OCI-LY7 (cell line): Measurements from ENCODE around the gene MAOA. TPM values are rescaled to one million over a fixed set of nuclear protein-coding genes. Genes with fewer than 3 reads are reported as not detected.

Source experiments
- BruUV-seq: library from RNA; stranded (reverse); fragments of 400-500 nt; replicated peaks from 2 replicates; lab custom pipeline; 2021; lab: Mats Ljungman, UMichigan
- CTCF ChIA-PET: fragments of 300-600 bp; sonication (Branson Sonifier 250); formaldehyde crosslinking; loops from one replicate; lab custom pipeline; 2022; ENCODE audit warnings: antibody characterized with exemption; ENCODE audit not compliant: unreplicated experiment; lab: Charles Lee
- POLR2A ChIA-PET: fragments of 300-600 bp; sonication (Branson Sonifier 250); formaldehyde crosslinking; loops from one replicate; lab custom pipeline; 2022; ENCODE audit warnings: antibody characterized with exemption; lab: Charles Lee
- DNase-seq: peaks from one replicate; pipeline ENCODE4 v3.0.0-alpha.2; 2015; ENCODE audit warnings: low spot score
- H2AFZ ChIP-seq: fragments of 200-600 bp; sonication (generic), shearing (Covaris generic); 2 replicates; pipeline ENCODE4 v1.6.1; 2014; ENCODE audit warnings: mild to moderate bottlenecking, antibody characterized with exemption, low read length, moderate library complexity
- H3K27ac ChIP-seq: fragments of 200-600 bp; sonication (generic); 2 replicates; pipeline ENCODE4 v1.5.1; 2014; ENCODE audit warnings: mixed run types, low read depth, mild to moderate bottlenecking, moderate library complexity, low read length, inconsistent platforms; ENCODE audit not compliant: poor library complexity, severe bottlenecking
- H3K36me3 ChIP-seq: fragments of 200-600 bp; sonication (generic); 2 replicates; pipeline ENCODE4 v1.6.1; 2014; ENCODE audit warnings: mild to moderate bottlenecking, antibody characterized with exemption, low read length, moderate library complexity, mixed read lengths; ENCODE audit not compliant: insufficient read depth
- H3K4me1 ChIP-seq: fragments of 200-600 bp; sonication (generic); 2 replicates; pipeline ENCODE4 v1.5.1; 2014; ENCODE audit warnings: mild to moderate bottlenecking, low read length; ENCODE audit not compliant: insufficient read depth, poor library complexity, severe bottlenecking
- H3K4me2 ChIP-seq: fragments of 200-600 bp; sonication (generic); 2 replicates; pipeline ENCODE4 v1.6.1; 2014; ENCODE audit warnings: mild to moderate bottlenecking, low read length
- H3K4me3 ChIP-seq: fragments of 200-600 bp; sonication (generic); 2 replicates; pipeline ENCODE4 v1.5.1; 2014; ENCODE audit warnings: mild to moderate bottlenecking, low read depth, low read length; ENCODE audit not compliant: poor library complexity, severe bottlenecking
- H3K79me2 ChIP-seq: fragments of 200-600 bp; sonication (generic); 2 replicates; pipeline ENCODE4 v1.6.1; 2016; ENCODE audit warnings: low read depth, mild to moderate bottlenecking, low read length, moderate library complexity, mixed read lengths; ENCODE audit not compliant: insufficient read depth
- H3K9me2 ChIP-seq: fragments of 200-600 bp; sonication (generic); 2 replicates; pipeline ENCODE4 v1.6.1; 2016; ENCODE audit warnings: mild to moderate bottlenecking, low read length, mixed read lengths; ENCODE audit not compliant: insufficient read depth
- H3K9me3 ChIP-seq: fragments of 200-600 bp; sonication (generic); 2 replicates; pipeline ENCODE4 v1.6.1; 2014; ENCODE audit warnings: mild to moderate bottlenecking, mixed run types, low read length, mixed read lengths
- H4K20me1 ChIP-seq: fragments of 200-600 bp; sonication (generic); 2 replicates; pipeline ENCODE4 v1.6.1; 2014; ENCODE audit warnings: mild to moderate bottlenecking, antibody characterized with exemption, low read length, moderate library complexity, mixed read lengths; ENCODE audit not compliant: insufficient read depth
- EZH2phosphoT487 ChIP-seq: fragments of 200-600 bp; sonication (generic); IDR thresholded peaks from 2 replicates; pipeline ENCODE4 v1.6.1; 2018; ENCODE audit warnings: low read depth, borderline replicate concordance, mild to moderate bottlenecking, mixed run types, antibody characterized with exemption, low read length, moderate library complexity, mixed read lengths
- intact Hi-C: fragments of 100-400 bp; cut with micrococcal nuclease; formaldehyde crosslinking; loops from one replicate; pipeline ENCODE4 v1.10.0; 2022; ENCODE audit not compliant: unreplicated experiment
- total RNA-seq, 2 experiments: library from RNA; depleted of rRNA in 1 of 2; stranded (reverse); fragments of >200 nt in 1 of 2; shearing (Covaris generic) in 1 of 2; gene quantifications; 2 replicates each; pipeline ENCODE4 v1.2.3, GENCODE V29; 2014 to 2022
- TF ChIP-seq, protein P1 (sequence below): fragments of 200-600 bp; sonication (generic); conservative IDR thresholded peaks from 2 replicates; pipeline ENCODE4 v1.5.1; 2014; ENCODE audit warnings: mild to moderate bottlenecking, antibody characterized with exemption, low read length, moderate library complexity, mixed read lengths

MAOA gene
- total RNA-seq, 2 experiments from 2014 or later: not detected

DNA sequence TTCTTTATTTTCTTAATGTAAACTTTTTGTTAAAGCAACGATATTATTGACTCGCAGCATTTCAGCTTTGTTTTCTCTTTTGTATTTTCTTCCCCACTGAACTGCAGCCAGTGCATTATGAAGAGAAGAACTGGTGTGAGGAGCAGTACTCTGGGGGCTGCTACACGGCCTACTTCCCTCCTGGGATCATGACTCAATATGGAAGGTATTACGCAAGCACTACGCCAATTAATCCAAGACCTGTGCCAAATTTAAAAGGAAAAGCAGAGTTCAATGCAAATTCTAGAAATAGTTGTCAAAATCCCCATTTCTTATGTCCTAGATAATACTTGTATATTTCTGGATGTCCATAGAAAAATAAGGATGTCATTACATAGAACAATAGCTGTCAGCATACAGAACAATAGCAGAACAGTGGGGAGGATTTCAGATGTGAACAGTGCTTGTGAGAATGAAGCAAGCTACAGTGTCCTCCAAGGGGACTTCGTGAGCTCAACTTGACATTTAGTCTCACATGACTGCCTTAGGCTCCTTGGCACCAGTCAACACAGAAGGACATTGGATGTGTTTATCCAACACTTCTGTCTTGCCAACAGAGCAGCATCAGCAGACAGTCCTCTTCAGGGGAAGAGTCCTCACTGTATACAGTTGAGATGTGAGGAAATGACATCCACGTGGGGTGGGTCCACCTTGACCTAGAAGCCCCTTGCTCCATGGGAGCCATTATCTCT lies 85.9 kb downstream of the MAOA start:
- Histone ChIP-seq H3K4me3 (no peak overlapping the region), H2AFZ (no peak overlapping the region), H4K20me1 (no peaks in the 10 kb centered on the region), H3K9me3 (no peaks in the 10 kb centered on the region), H3K27ac (no peak overlapping the region), H3K4me2 (no peak overlapping the region), H3K4me1 (no peaks in the 10 kb centered on the region), H3K36me3 (no peaks in the 10 kb centered on the region), H3K9me2 (no peaks in the 10 kb centered on the region), H3K79me2 (no peaks in the 10 kb centered on the region)
- ChIA-PET CTCF (no interaction called here), POLR2A (interaction anchor here (0.5 kb wide), 1 partner anchor 16 kb away, joined by 4 read pairs; no protein-coding TSS in a partner anchor)
- DNase-seq: no peak
- intact Hi-C loops: no loop called here
- no peak for TF ChIP-seq EZH2phosphoT487
- TF ChIP-seq, protein P1, sequence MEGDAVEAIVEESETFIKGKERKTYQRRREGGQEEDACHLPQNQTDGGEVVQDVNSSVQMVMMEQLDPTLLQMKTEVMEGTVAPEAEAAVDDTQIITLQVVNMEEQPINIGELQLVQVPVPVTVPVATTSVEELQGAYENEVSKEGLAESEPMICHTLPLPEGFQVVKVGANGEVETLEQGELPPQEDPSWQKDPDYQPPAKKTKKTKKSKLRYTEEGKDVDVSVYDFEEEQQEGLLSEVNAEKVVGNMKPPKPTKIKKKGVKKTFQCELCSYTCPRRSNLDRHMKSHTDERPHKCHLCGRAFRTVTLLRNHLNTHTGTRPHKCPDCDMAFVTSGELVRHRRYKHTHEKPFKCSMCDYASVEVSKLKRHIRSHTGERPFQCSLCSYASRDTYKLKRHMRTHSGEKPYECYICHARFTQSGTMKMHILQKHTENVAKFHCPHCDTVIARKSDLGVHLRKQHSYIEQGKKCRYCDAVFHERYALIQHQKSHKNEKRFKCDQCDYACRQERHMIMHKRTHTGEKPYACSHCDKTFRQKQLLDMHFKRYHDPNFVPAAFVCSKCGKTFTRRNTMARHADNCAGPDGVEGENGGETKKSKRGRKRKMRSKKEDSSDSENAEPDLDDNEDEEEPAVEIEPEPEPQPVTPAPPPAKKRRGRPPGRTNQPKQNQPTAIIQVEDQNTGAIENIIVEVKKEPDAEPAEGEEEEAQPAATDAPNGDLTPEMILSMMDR: no peak
- BruUV-seq: no TSS peak

DNA sequence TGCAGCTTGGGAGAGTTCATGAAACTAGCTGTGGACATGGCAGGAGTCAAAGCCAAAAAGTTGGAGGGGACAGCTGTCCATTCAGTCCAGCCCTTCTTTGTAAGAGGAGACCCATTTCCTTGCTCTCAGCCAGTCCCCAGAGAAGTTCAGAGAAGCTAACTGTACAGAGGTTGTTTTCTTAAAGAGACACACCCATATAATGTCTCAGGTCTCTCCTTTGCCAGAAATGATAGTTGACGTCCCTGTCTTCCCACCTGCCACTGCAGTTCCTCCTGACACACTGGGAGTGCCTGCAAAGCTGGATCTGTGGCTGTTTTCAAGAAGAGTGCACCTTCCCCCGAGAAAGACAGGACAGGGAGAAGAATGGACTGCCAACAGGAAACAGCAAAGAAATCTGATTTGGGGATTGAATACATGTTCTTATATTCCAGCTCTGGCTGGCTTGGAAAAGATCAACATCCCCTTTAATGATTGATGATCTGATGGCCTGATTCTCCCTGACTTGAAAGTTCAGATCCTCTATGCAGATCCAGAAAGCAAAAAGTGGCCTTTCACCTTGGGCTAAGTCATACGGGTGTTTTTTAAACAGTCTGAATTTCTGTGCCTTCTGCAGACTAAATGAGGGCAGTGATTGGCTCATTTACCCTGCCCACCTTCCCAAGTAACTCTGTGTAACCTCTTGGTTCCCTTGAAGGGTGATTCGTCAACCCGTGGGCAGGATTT lies 87.2 kb downstream of the MAOA start:
- TF ChIP-seq EZH2phosphoT487: no peak
- TF ChIP-seq, protein P1: no peak
- no peak overlapping the region for H3K4me3 ChIP-seq
- H4K20me1 ChIP-seq: no peaks in the 10 kb centered on the region
- no peaks in the 10 kb centered on the region for H3K9me3 ChIP-seq
- no peak overlapping the region for H2AFZ ChIP-seq
- no TSS peak for BruUV-seq
- no peaks in the 10 kb centered on the region for H3K79me2 ChIP-seq
- no peak overlapping the region for H3K4me2 ChIP-seq
- CTCF ChIA-PET: interaction anchor here (1.0 kb wide), 1 partner anchor 8 kb away, joined by 3 read pairs; no protein-coding TSS in a partner anchor
- H3K27ac ChIP-seq: no peak overlapping the region
- intact Hi-C loops: no loop called here
- no peak for DNase-seq
- POLR2A ChIA-PET: no interaction called here
- H3K4me1 ChIP-seq: no peaks in the 10 kb centered on the region
- no peaks in the 10 kb centered on the region for H3K9me2 ChIP-seq
- no peaks in the 10 kb centered on the region for H3K36me3 ChIP-seq

DNA sequence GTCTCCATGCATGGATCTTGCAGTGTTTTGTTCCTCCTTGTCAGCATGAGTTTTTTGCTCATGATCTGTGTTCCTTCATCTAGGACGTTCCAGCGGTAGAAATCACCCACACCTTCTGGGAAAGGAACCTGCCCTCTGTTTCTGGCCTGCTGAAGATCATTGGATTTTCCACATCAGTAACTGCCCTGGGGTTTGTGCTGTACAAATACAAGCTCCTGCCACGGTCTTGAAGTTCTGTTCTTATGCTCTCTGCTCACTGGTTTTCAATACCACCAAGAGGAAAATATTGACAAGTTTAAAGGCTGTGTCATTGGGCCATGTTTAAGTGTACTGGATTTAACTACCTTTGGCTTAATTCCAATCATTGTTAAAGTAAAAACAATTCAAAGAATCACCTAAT lies 88.2 kb downstream of the MAOA start:
- H3K4me1 ChIP-seq: no peaks in the 10 kb centered on the region
- TF ChIP-seq, protein P1: no peak
- TF ChIP-seq EZH2phosphoT487: no peak
- H3K36me3 ChIP-seq: no peaks in the 10 kb centered on the region
- H3K9me2 ChIP-seq: no peaks in the 10 kb centered on the region
- ChIA-PET CTCF (no interaction called here), POLR2A (no interaction called here)
- BruUV-seq: no TSS peak
- no peaks in the 10 kb centered on the region for H3K79me2 ChIP-seq
- no peak overlapping the region for H2AFZ ChIP-seq
- no peak overlapping the region for H3K27ac ChIP-seq
- H3K4me3 ChIP-seq: no peak overlapping the region
- H3K4me2 ChIP-seq: no peak overlapping the region
- no peaks in the 10 kb centered on the region for H4K20me1 ChIP-seq
- no peak for DNase-seq
- intact Hi-C loops: no loop called here
- H3K9me3 ChIP-seq: no peaks in the 10 kb centered on the region
